ENCODE data around the gene ETS1. TPM values are rescaled to one million over a fixed set of nuclear protein-coding genes. Genes with fewer than 3 reads are reported as not detected.

The ETS1 gene
- polyA plus RNA-seq, 1 donor from 2014 or later = 192 TPM

DNA sequence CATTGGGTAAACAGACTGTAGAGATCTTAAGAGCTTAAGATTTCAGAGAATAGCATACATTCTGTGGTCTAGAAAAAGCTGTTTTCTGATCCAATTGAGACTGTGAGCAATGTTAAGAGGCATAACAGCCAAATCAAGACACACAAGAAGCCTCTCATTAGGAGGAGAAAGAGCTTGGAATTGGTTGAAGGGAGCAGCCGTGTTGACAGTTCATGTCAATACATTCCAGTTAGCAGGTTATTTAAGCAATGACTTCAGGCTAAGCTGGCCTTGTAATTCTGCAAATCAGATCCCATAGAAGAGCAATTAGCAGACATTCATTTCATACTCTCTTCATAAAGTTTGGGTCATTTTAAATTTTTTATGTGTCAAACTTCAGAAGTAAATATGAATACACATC is 50.9 kb downstream of the ETS1 start:
- Mint-ChIP-seq H3K4me1 (no peaks in the 10 kb centered on the region), H3K27ac (no peak overlapping the region), H3K27me3 (peaks cover 2% of the 10 kb centered on the region), H3K4me3 (no peak overlapping the region), H3K9me3 (peaks cover 0 to 2% (median 0%) of the 10 kb centered on the region in 3 donors), H3K36me3 (no peaks in the 10 kb centered on the region)

DNA sequence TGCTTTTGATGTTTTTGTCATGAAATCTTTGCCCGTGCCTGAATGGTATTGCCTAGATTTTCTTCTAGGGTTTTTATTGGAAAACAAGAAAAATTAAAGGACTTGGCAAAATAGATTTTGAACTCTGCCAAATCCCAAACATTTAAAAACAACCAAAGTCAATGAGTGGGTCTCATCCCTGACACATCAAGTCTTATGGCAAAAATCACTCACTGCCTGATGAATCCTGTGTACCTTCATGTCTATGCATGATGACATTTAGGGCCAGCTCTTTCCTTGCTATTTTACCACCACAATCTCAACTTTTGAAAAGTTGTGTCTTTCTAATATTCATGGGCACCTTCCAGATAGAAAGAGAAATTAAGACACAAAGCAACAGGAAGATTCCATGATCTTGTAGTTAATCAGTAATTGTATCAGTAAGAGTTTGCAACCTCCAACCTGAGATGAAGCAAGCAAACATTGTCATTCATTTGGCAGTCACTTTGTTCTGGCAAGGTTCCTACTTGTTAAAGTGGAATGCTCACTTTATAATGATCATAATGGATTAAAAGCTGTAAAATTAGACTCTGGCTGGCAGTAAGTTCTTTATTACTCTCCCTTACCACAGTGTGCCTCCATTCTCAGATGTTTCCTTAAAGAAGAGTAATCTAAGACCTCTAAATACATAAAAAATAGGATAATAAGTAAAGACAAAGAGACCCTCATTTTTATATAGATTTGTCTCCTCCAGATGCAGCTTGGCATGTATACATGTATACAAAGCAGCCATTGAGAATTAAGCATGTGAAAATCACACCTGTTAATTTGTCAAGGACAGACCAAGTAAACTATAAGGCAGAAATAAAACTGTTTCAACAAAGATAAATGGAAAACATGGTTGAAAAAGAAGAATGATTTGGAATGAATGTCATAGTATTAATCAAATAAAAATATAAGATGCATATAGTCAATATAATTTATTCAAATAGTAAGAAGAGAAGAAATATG is 51.6 kb downstream of the ETS1 start:
- peaks cover 0 to 2% (median 0%) of the 10 kb centered on the region in 3 donors for H3K9me3 Mint-ChIP-seq
- no peak overlapping the region for H3K27ac Mint-ChIP-seq
- peak overlapping the region in 1 of 4 donors; percentile 17 for H3K4me3 Mint-ChIP-seq
- H3K36me3 Mint-ChIP-seq = no peaks in the 10 kb centered on the region
- peaks cover 2% of the 10 kb centered on the region for H3K27me3 Mint-ChIP-seq
- no peaks in the 10 kb centered on the region for H3K4me1 Mint-ChIP-seq

DNA sequence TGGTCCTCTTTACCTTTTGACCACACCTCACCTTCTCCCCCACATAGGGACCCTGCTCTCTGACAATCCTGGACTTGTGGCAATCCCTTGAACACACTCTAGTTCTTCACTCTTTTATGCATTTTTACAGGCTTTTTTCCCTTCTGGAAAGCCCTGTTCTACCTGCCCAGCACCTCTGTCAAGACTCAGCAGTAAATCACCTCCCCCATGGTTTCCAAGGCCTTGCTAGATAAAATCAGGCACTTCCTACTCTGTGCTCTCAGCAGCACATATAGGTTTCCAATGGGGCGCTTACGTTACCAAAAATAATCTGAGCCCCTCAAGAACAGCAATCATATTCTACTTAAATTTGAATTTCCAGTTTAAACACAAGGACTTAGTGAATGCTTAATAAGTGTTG is 53.9 kb downstream of the ETS1 start:
- Mint-ChIP-seq H3K27me3 (peaks cover 2% of the 10 kb centered on the region), H3K4me1 (peaks cover 0 to 1% (median 0%) of the 10 kb centered on the region in 3 donors), H3K36me3 (no peaks in the 10 kb centered on the region), H3K9me3 (peaks cover 0 to 2% (median 0%) of the 10 kb centered on the region in 3 donors), H3K4me3 (no peak overlapping the region), H3K27ac (no peak overlapping the region)

DNA sequence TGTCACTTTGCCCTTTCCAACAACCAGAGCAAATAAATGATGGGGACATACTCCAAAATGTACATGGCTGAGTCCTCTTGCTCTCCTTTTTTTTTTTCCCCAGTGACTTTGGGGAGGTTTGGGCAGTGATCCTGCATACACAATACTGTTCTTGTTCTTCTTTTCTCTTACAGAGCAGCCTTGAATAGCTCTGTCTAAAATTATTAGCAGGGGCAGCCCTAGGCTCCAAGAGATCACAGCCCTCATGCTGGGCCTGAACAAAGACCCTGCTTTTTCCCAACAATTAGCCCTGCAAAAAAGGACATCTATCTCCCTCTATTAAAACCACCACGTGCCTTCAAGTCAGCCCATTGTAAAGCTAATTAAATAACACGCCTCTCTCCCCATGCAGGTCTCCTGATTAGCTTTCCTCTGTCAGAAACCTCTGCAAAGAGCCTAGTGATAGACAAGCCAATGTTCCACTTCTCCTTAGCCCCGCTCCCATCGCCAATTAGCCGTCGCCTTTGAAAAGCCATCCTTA is 54.7 kb downstream of the ETS1 start:
- peaks cover 2% of the 10 kb centered on the region for H3K27me3 Mint-ChIP-seq
- H3K4me3 Mint-ChIP-seq = no peak overlapping the region
- peaks cover 0 to 2% (median 0%) of the 10 kb centered on the region in 3 donors for H3K9me3 Mint-ChIP-seq
- peaks cover 5 to 8% (median 7%) of the 10 kb centered on the region in 3 donors for H3K4me1 Mint-ChIP-seq
- H3K27ac Mint-ChIP-seq = no peak overlapping the region
- H3K36me3 Mint-ChIP-seq = no peaks in the 10 kb centered on the region

DNA sequence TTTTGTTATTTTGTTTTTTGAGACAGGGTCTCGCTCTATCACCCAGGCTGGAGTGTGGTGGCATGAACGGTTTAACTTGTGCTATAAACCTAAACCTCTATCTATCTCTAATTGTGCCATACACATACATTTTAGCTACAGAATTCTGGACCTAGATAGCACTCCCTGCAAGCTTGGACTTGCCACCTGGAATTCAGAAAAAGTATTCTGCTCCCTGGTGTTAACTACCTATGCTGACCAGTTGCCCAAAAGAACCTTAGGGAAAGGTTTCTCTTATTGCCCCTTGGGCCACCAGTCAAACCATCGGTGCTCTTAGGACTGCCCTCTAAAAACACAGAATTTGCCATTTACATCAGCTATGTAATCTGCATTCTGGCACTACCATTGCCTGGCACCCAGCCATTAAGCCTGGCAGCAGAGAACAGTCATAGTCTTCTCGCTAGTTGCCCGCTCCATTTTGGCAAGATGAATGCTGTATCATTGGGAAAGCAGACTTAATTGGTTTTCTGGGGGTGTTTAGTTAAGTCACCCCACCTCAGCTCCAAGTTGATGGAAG is 55.3 kb downstream of the ETS1 start:
- peaks cover 0 to 2% (median 0%) of the 10 kb centered on the region in 3 donors for H3K9me3 Mint-ChIP-seq
- peaks cover 8 to 10% (median 10%) of the 10 kb centered on the region in 3 donors for H3K4me1 Mint-ChIP-seq
- H3K36me3 Mint-ChIP-seq = no peaks in the 10 kb centered on the region
- H3K4me3 Mint-ChIP-seq = no peak overlapping the region
- H3K27me3 Mint-ChIP-seq = peaks cover 2% of the 10 kb centered on the region
- no peak overlapping the region for H3K27ac Mint-ChIP-seq

DNA sequence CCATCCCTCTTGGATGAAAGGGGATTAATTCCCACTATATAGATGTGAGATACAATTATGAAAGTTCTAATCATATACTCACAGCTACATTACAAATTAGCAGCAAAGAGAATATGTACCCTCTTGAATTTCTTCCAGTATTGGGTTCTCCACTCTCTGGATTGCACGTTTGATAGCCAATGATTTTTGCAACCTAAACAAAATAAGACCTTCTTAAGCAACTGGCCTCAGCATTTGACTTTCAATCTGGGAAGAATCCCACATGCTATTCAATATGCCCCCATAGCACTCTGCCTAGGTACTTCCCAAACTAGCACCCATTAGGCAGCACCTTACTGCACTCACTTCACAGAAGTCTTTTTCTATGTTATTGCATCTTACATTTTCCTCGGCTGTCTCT is 55.8 kb downstream of the ETS1 start:
- H3K4me1 Mint-ChIP-seq = peaks cover 8 to 13% (median 10%) of the 10 kb centered on the region in 3 donors
- H3K4me3 Mint-ChIP-seq = no peak overlapping the region
- H3K9me3 Mint-ChIP-seq = peaks cover 0 to 2% (median 0%) of the 10 kb centered on the region in 3 donors
- H3K36me3 Mint-ChIP-seq = no peaks in the 10 kb centered on the region
- no peak overlapping the region for H3K27ac Mint-ChIP-seq
- H3K27me3 Mint-ChIP-seq = peaks cover 2% of the 10 kb centered on the region

DNA sequence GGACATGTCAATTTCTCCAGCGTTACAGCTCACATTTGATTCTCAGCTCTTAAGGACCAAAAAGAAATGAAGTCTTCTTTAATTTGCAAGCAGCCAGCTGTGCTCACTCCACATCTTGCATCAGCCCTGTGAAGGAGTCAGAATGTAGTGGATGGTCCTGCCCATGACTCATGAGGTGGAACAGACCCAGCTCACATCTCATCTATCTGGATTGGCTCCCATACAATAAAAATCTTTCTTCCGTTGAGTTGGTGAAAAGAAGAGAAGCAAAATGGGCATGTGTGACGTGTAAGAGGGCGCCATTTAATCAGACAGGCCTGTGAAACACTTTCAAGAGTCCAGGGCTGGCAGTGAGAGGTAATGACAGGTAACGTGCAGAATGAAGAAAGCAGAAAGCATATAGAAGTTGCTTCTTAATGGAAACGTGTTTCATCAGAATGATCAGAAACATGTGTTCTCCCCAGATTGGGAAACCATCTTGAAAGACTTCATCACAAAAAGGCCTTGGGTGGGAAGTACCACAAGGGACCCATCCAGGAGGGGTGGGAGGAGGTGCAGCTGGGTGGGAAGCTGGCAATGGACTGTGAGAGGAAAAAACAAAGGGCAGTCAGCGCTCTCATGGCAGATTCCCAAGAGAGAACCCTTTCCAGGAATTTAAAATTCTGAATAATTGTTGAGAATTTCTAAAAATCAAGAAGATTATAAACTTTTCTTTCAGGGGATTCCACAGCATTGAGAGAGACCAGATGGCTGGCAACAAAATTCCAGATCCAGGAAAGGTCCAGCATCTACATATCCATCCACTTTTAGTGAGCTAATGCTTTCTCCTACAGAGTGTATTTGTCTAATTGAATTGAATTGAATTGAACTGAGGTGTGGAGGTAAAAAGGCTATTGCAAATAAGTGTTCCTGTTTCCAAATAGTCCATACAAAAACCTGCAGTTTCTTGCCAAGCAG is 57.0 kb downstream of the ETS1 start:
- Mint-ChIP-seq H3K9me3 (peaks cover 0 to 2% (median 0%) of the 10 kb centered on the region in 3 donors), H3K4me1 (peaks cover 10 to 13% (median 10%) of the 10 kb centered on the region in 3 donors), H3K27me3 (no peaks in the 10 kb centered on the region), H3K36me3 (peaks cover 2% of the 10 kb centered on the region), H3K4me3 (no peak overlapping the region), H3K27ac (peak overlapping the region in 1 of 3 donors; percentile 28)

DNA sequence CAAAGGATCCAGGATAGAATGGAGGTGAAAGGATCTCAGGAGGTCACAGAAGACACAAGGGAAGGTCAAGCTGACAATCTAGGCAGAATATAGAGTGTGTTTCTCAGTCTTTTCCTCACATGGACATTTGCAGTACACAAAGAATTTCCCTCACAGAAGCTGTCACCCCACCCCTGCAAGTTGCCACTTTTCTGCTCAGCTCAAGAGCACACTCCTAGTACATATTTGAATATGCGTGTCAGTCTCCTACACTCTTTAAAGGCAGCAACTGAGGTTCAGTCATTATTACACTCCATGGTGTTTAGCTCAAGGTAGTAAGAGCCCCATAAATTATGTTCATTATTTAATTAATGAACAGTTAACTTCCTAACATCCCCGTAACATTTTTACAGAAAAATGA is 59.1 kb downstream of the ETS1 start:
- Mint-ChIP-seq H3K9me3 (no peaks in the 10 kb centered on the region), H3K4me3 (no peak overlapping the region), H3K4me1 (peaks cover 12 to 18% (median 13%) of the 10 kb centered on the region in 3 donors), H3K36me3 (peaks cover 2% of the 10 kb centered on the region), H3K27ac (no peak overlapping the region), H3K27me3 (no peaks in the 10 kb centered on the region)

DNA sequence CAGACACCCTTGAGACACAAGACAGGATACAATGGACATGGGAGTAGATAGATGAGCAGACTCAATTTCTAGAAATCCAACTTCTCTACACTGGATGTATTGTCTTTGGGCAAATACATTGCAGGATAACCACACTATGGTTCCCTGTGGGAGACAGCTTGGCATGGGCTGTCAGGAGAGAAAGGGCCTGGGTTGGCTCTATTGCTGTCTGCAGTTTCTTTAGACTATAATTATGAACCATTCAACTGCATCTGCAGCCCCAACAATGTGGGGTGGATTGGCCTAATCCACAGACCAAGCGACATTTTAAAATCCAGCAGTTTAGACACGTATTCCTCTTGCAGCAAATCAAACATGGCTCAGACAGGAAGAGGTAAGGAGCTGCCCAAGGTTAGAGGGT is 60.3 kb downstream of the ETS1 start:
- H3K36me3 Mint-ChIP-seq = peaks cover 2% of the 10 kb centered on the region
- H3K4me1 Mint-ChIP-seq = peaks cover 15 to 23% (median 18%) of the 10 kb centered on the region in 3 donors
- H3K27ac Mint-ChIP-seq = no peak overlapping the region
- H3K27me3 Mint-ChIP-seq = peaks cover 1% of the 10 kb centered on the region
- no peak overlapping the region for H3K4me3 Mint-ChIP-seq
- H3K9me3 Mint-ChIP-seq = no peaks in the 10 kb centered on the region

DNA sequence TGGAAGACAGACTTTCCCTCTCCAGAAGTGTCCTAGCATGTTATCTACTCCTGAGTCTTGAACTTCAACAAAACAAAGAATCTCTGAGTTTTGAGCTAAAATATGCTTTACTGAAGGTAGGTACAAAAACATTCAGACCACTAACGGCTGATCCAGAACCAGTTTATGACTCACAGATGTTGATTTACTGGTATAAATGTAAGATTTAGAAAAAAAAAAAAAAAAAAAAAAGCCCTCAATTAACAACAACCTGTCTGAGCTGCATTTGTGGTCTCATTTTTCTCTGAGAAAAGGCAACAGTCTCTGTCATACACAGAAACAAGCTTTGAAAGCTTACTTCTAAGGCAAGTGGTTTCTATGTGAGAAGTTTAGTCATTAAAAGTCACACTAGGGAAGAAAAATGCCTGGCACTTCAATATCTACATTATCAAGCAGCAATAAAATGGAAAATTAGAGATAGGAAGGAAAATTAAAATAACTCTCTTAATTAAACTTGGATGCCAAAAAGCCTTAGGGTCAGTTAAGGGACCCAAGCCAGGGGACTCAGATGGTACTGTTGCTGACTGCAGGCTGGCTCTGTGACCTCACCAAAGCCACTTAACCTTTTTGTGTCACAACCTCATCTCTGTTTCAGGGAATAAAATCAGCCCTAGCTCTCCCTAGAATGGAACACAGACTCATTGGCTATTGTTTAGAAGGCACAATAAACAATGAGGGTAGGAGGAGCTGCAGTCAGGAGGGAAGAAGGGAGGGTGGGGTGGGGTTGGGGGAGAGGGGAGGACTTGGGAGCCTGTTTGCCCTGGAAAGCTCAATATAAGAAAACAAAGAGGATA is 61.7 kb downstream of the ETS1 start:
- Mint-ChIP-seq H3K4me3 (peak overlapping the region in 2 of 4 donors; percentile 37 to 63), H3K9me3 (no peaks in the 10 kb centered on the region), H3K4me1 (peaks cover 15 to 23% (median 18%) of the 10 kb centered on the region in 3 donors), H3K36me3 (peaks cover 2% of the 10 kb centered on the region), H3K27ac (peak overlapping the region in 2 of 3 donors; percentile 23 to 69), H3K27me3 (peaks cover 1% of the 10 kb centered on the region)

DNA sequence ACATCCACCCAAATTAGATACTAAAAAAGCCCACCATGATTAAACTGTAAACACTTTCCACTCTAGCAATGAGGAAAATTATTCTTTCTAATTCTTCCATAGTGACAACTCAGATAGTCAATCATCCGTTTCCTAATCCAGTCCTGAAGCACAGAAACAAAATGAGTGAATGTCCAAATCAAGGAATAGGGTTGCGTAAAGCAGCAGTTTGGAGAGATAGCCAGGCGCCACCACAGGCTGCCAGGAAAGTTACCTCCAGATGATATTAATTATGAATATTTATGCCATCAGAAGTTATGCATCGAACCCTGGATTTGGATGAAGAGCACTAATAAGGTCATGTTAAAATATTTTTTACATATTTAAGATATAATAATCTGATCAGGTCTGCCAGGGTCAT is 63.2 kb downstream of the ETS1 start:
- peaks cover 1% of the 10 kb centered on the region for H3K27me3 Mint-ChIP-seq
- peak overlapping the region in 1 of 4 donors; percentile 98 for H3K4me3 Mint-ChIP-seq
- peaks cover 2% of the 10 kb centered on the region for H3K36me3 Mint-ChIP-seq
- peaks cover 18 to 24% (median 18%) of the 10 kb centered on the region in 3 donors for H3K4me1 Mint-ChIP-seq
- peak overlapping the region in 2 of 3 donors; percentile 90 to 95 for H3K27ac Mint-ChIP-seq
- H3K9me3 Mint-ChIP-seq = no peaks in the 10 kb centered on the region

DNA sequence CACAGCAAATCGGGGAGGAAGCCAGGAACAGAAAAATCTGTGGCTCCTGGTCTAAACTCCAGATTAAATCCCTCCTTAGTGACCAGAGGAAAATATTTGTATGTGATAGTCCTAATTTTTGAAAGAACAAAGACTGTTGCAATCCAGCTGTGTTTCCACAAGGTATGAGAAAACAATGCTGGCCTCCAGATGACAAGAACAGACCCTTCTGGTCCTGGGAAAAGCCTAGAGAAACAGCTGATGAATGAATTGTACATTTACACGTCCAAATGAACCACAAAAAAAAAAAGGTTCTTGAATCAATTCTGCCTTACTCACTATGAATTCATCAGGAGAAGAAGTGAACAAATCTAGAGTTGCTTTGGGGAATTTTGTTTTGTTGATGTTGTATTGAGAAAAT is 63.7 kb downstream of the ETS1 start:
- H3K27ac Mint-ChIP-seq = peak overlapping the region; percentile 69 to 95 (median 90)
- H3K4me1 Mint-ChIP-seq = peaks cover 18 to 29% (median 23%) of the 10 kb centered on the region in 3 donors
- H3K27me3 Mint-ChIP-seq = peaks cover 1% of the 10 kb centered on the region
- peak overlapping the region in 2 of 4 donors; percentile 46 to 98 for H3K4me3 Mint-ChIP-seq
- H3K36me3 Mint-ChIP-seq = peaks cover 2% of the 10 kb centered on the region
- no peaks in the 10 kb centered on the region for H3K9me3 Mint-ChIP-seq

DNA sequence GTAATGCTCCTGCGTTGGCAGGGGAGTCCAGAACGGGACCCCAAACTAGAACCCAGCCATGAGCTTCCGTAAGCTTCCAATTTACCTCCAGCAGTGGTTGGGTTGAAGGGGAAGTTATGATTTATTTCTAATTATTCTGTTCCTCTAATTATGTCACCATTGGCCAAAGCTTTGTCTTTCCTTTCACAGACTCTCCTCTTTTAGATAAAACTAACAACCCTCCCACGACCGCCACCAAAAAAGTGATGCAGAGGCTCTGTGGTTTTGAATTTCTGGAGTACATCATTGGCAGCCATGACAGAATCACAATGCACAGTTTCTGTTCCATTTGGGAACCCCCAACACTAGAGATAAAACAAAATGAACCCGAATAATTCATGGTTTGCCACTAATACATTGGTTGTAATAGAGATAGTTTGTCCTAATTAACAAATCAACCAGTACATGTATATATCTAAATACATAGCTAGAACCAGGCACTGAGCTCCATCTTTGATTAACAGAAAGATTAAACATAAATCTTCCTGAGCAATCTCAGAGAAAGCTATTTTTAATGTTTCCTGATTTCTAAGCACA is 64.3 kb downstream of the ETS1 start:
- H3K4me3 Mint-ChIP-seq = peak overlapping the region; percentile 95 to 98 (median 98)
- H3K27ac Mint-ChIP-seq = peak overlapping the region; percentile 90 to 95 (median 95)
- peaks cover 2% of the 10 kb centered on the region for H3K36me3 Mint-ChIP-seq
- peaks cover 1% of the 10 kb centered on the region for H3K27me3 Mint-ChIP-seq
- H3K4me1 Mint-ChIP-seq = peaks cover 22 to 30% (median 24%) of the 10 kb centered on the region in 3 donors
- H3K9me3 Mint-ChIP-seq = no peaks in the 10 kb centered on the region
